Keratinocyte (primary cell): ENCODE measurements around the gene SHE. TPM values are rescaled to one million over a fixed set of nuclear protein-coding genes. Genes with fewer than 3 reads are reported as not detected.
A peak's percentile ranks its signal among the peaks of the same experiment; 100 is the strongest.

ENCODE experiments used
- DNase-seq: peaks from one replicate; pipeline ENCODE4 v3.0.0-alpha.2; 2011; ENCODE audit warnings: low read depth, missing footprints, low spot score
- FAIRE-seq: peaks from 2 replicates; lab custom pipeline; 2011; peaks lifted over from hg19 to GRCh38; lab: Jason Lieb, UNC
- H2AFZ ChIP-seq: 2 replicates; pipeline ENCODE4 v1.6.0; 2012; ENCODE audit warnings: low read length, control low read depth, inconsistent platforms; ENCODE audit not compliant: control insufficient read depth
- H3K27ac ChIP-seq: 2 replicates; pipeline ENCODE4 v1.5.1; 2011; ENCODE audit warnings: low read length; ENCODE audit not compliant: control insufficient read depth, insufficient read depth
- H3K27me3 ChIP-seq: 3 replicates; pipeline ENCODE4 v1.6.0; 2011; ENCODE audit warnings: low read length; ENCODE audit not compliant: control insufficient read depth, insufficient read depth; ENCODE audit errors: extremely low read depth
- H3K36me3 ChIP-seq, 2 experiments: 2 replicates in 1 of 2; 3 replicates in 1 of 2; pipeline ENCODE4 v1.5.1; 2011; ENCODE audit warnings: low read length in 2 of 2, mild to moderate bottlenecking in 1 of 2; ENCODE audit not compliant: control insufficient read depth in 2 of 2, insufficient read depth in 2 of 2; ENCODE audit errors: extremely low read depth in 1 of 2
- H3K4me1 ChIP-seq: 3 replicates; pipeline ENCODE4 v1.5.1; 2011; ENCODE audit warnings: low read length; ENCODE audit not compliant: control insufficient read depth, insufficient read depth; ENCODE audit errors: extremely low read depth
- H3K4me2 ChIP-seq: 3 replicates; pipeline ENCODE4 v1.6.0; 2011; ENCODE audit warnings: low read depth, low read length; ENCODE audit not compliant: control insufficient read depth, insufficient read depth; ENCODE audit errors: extremely low read depth
- H3K4me3 ChIP-seq, 3 experiments: fragments of 200-600 bp in 1 of 3; sonication (generic) in 1 of 3; 2 replicates in 2 of 3; 3 replicates in 1 of 3; pipeline ENCODE4 v1.5.1; 2011 to 2016; ENCODE audit warnings: low read length in 3 of 3, mild to moderate bottlenecking in 3 of 3, control low read depth in 2 of 3, inconsistent platforms in 1 of 3, low read depth in 1 of 3, mixed read lengths in 1 of 3, mixed run types in 1 of 3, moderate library complexity in 1 of 3; ENCODE audit not compliant: control insufficient read depth in 2 of 3, insufficient read depth in 2 of 3; ENCODE audit errors: extremely low read depth in 1 of 3
- H3K79me2 ChIP-seq: 2 replicates; pipeline ENCODE4 v1.6.0; 2012; ENCODE audit warnings: low read length; ENCODE audit not compliant: control insufficient read depth, insufficient read depth
- H3K9ac ChIP-seq: 3 replicates; pipeline ENCODE4 v1.6.0; 2011; ENCODE audit warnings: low read length; ENCODE audit not compliant: control insufficient read depth, insufficient read depth; ENCODE audit errors: extremely low read depth
- H3K9me1 ChIP-seq: 3 replicates; pipeline ENCODE4 v1.6.0; 2011; ENCODE audit warnings: low read length; ENCODE audit not compliant: control insufficient read depth, insufficient read depth; ENCODE audit errors: extremely low read depth
- H3K9me3 ChIP-seq: 2 replicates; pipeline ENCODE4 v1.5.1; 2012; ENCODE audit warnings: low read depth, low read length; ENCODE audit not compliant: control insufficient read depth
- H4K20me1 ChIP-seq: 3 replicates; pipeline ENCODE4 v1.6.0; 2011; ENCODE audit warnings: low read length; ENCODE audit not compliant: control insufficient read depth, insufficient read depth; ENCODE audit errors: extremely low read depth
- EZH2 ChIP-seq: IDR thresholded peaks from one replicate; pipeline ENCODE4 v1.6.1; 2012; ENCODE audit warnings: inconsistent platforms, mild to moderate bottlenecking, low read length, moderate library complexity
- dilution Hi-C: fragments of 300-500 bp; cut with MboI; formaldehyde crosslinking; loops from one replicate; pipeline ENCODE4 v1.7.0; 2020; ENCODE audit warnings: low sequenced_read_pairs; ENCODE audit not compliant: extremely low pct_ligation_motif_present
- polyA plus RNA-seq, 5 experiments: library from polyadenylated mRNA; depleted of rRNA in 3 of 5; stranded (reverse) in 3 of 5; stranded (forward) in 1 of 5; unstranded in 1 of 5; fragments of >200 nt; gene quantifications; 1 replicate in 1 of 5; 2 replicates in 3 of 5; 3 replicates in 1 of 5; pipeline versions ENCODE4 v1.2.1 to v1.2.3, GENCODE V29; 2011 to 2012; ENCODE audit warnings: missing spikeins in 2 of 5, low read depth in 1 of 5, low replicate concordance in 1 of 5
- TF ChIP-seq, protein P1 (sequence below), 3 experiments: IDR thresholded peaks in 1 of 3; conservative IDR thresholded peaks in 1 of 3; optimal IDR thresholded peaks in 1 of 3; 2 replicates in 2 of 3; 3 replicates in 1 of 3; pipeline versions ENCODE3 to v1.5.1; 2011; ENCODE audit warnings: low read length in 3 of 3, mild to moderate bottlenecking in 3 of 3, moderate library complexity in 2 of 3, control low read depth in 1 of 3, inconsistent platforms in 1 of 3; ENCODE audit not compliant: insufficient read depth in 2 of 3; ENCODE audit errors: extremely low read depth in 1 of 3

Gene SHE
- polyA plus RNA-seq, 1 donor (not counting 4 experiments of a cell fraction or from before 2014, with no cell fraction given): 0.01 TPM

- dilution Hi-C loops: no loop called here
- Histone ChIP-seq H3K9me3 (no peaks in the 10 kb centered on the region), H2AFZ (no peak overlapping the region), H3K27ac (peak overlapping the region; percentile 95), H3K9ac (peak overlapping the region; percentile 58), H3K79me2 (no peaks in the 10 kb centered on the region), H3K36me3 (peaks cover 3 to 4% of the 10 kb centered on the region in 2 experiments), H3K4me2 (peak overlapping the region; percentile 65), H4K20me1 (no peaks in the 10 kb centered on the region), H3K4me3 (no peak overlapping the region), H3K27me3 (no peaks in the 10 kb centered on the region), H3K9me1 (peaks cover 3% of the 10 kb centered on the region), H3K4me1 (peaks cover 74% of the 10 kb centered on the region)
- DNase-seq: no peak
- TF ChIP-seq EZH2: no peak
- TF ChIP-seq, protein P1, sequence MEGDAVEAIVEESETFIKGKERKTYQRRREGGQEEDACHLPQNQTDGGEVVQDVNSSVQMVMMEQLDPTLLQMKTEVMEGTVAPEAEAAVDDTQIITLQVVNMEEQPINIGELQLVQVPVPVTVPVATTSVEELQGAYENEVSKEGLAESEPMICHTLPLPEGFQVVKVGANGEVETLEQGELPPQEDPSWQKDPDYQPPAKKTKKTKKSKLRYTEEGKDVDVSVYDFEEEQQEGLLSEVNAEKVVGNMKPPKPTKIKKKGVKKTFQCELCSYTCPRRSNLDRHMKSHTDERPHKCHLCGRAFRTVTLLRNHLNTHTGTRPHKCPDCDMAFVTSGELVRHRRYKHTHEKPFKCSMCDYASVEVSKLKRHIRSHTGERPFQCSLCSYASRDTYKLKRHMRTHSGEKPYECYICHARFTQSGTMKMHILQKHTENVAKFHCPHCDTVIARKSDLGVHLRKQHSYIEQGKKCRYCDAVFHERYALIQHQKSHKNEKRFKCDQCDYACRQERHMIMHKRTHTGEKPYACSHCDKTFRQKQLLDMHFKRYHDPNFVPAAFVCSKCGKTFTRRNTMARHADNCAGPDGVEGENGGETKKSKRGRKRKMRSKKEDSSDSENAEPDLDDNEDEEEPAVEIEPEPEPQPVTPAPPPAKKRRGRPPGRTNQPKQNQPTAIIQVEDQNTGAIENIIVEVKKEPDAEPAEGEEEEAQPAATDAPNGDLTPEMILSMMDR (optimal IDR thresholded peaks at IDR 0.05 in 1 of 3, IDR thresholded peaks at IDR 0.05 in 1 of 3, conservative IDR thresholded peaks at IDR 0.05 in 1 of 3; ENCODE audit: extremely low read depth in 1 of 3, insufficient read depth in 2 of 3, low read length in 3 of 3): no peak
- FAIRE-seq: peak; percentile 72
These were observed 71.3 kb downstream of the SHE start for GRCh38 chr1:154430903-154431302.

- H3K4me3 ChIP-seq: no peak overlapping the region
These were observed 72.2 kb downstream of the SHE start for GRCh38 chr1:154429841-154430611.

More at GRCh38 chr1:154429841-154430611, 72.2 kb downstream of the SHE start:
- H3K4me2 ChIP-seq: peak overlapping the region; percentile 65
- H4K20me1 ChIP-seq: no peaks in the 10 kb centered on the region
- TF ChIP-seq, protein P1 (optimal IDR thresholded peaks at IDR 0.05 in 1 of 3, IDR thresholded peaks at IDR 0.05 in 1 of 3, conservative IDR thresholded peaks at IDR 0.05 in 1 of 3; ENCODE audit: extremely low read depth in 1 of 3, insufficient read depth in 2 of 3, low read length in 3 of 3): no peak
- TF ChIP-seq EZH2: no peak
- no peak overlapping the region for H2AFZ ChIP-seq
- dilution Hi-C loops: no loop called here
- peaks cover 3% of the 10 kb centered on the region for H3K9me1 ChIP-seq
- no peaks in the 10 kb centered on the region for H3K9me3 ChIP-seq
- FAIRE-seq (no peak), DNase-seq (no peak)
- H3K79me2 ChIP-seq: no peaks in the 10 kb centered on the region
- H3K4me1 ChIP-seq: peaks cover 68% of the 10 kb centered on the region
- H3K36me3 ChIP-seq: peaks cover 0 to 2% of the 10 kb centered on the region in 2 experiments
- H3K27ac ChIP-seq: peak overlapping the region; percentile 95
- peak overlapping the region; percentile 58 for H3K9ac ChIP-seq
- no peaks in the 10 kb centered on the region for H3K27me3 ChIP-seq

Other genes with a start within 250 kb of the SHE start
- gene HAX1, start 229.8 kb downstream of the SHE start, polyA plus RNA-seq: 90.8 to 126 TPM (median 110 TPM) in 3 replicates
- 0.85 to 1.8 TPM (median 1.2 TPM) in 3 replicates for gene AQP10, start 181.3 kb downstream of the SHE start, polyA plus RNA-seq
- gene ATP8B2, start 176.9 kb downstream of the SHE start, polyA plus RNA-seq: 9.5 to 16.2 TPM (median 12.5 TPM) in 3 replicates
- 12.6 to 24.1 TPM (median 15.9 TPM) in 3 replicates for gene IL6R, start 97.1 kb downstream of the SHE start, polyA plus RNA-seq
- not detected in 3 replicates for gene TDRD10, start 193 bp downstream of the SHE start, polyA plus RNA-seq
- 13.0 to 17.6 TPM (median 17.2 TPM) in 3 replicates for gene UBE2Q1, start 56.2 kb upstream of the SHE start, polyA plus RNA-seq
- gene CHRNB2, start 65.4 kb upstream of the SHE start, polyA plus RNA-seq: 0.06 to 0.09 TPM (median 0.08 TPM) in 3 replicates
- gene ADAR, start 105.8 kb upstream of the SHE start, polyA plus RNA-seq: 137 to 174 TPM (median 148 TPM) in 3 replicates